Stimulated activated CD4-positive, alpha-beta T cell treated with anti-CD3 and anti-CD28 coated beads, Interleukin-1b, Interleukin-23, amount 100 ng/mL, for 48 hours (primary cell): ENCODE data around the gene CD9.
"Not testable (repeated sequence)": the region's sequence is repeated elsewhere in the genome, so short reads cannot be mapped to it uniquely, and the experiment has no call there.

Source experiments
- DNase-seq: peaks from one replicate; pipeline ENCODE4 v3.0.0-alpha.2; 2020

CD9 gene

DNA sequence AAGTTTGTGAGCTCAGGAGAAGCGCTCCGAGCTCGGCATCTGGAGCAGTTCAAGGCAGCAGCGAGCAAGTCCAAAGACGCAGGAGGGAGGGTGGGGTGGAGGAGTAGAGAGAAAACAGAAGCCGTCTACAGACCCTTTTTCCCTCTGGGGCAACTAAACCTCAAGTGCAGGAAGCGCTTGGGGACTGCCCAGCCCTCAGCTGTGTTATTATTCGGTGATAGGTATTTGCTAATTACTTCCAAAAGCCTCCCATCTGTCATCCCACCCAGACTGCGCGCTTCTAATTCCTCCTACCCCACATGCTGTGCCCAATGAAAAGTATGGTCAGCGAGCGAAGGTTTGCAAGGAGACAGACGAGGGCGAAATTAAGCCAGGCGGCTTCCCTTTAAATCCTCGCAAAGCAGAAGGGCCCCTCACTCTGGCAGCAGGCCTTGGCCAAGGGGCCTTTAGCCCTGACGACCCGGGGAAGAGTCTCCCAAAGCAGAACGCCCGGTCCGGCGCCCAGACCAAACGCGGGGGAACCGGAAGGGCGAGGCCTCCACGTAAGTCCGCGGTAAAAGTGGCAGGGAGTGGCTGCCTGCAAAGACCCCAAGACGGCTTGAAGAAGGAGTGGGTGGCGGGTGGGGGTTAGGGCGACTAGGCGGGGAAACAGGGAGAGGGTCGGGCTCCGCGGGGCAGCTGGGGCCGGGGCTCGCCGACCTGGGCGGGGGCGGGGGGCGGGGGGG, 507 bp upstream of the CD9 start:
- DNase-seq, result no peak

DNA sequence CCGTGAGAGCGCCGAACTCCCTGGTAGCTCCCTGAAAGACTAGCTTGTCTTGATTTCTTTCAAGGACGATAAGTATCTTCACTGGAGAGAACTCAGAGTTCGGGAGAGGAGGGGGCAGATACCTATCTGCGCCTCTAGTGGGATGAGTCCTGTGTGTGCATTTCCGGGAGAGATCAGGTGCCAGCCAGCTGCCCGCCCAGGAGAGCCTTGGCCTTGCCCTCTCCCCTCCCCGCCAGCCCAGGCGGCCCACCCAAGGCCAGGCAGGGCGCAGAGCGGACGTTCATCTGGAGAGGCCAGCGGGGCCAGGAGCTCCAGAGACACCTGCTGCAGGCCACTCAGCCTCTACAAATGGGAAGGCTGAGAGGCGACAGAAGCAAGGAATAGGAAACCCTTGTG, 1.0 kb downstream of the CD9 start:
- no peak for DNase-seq

DNA sequence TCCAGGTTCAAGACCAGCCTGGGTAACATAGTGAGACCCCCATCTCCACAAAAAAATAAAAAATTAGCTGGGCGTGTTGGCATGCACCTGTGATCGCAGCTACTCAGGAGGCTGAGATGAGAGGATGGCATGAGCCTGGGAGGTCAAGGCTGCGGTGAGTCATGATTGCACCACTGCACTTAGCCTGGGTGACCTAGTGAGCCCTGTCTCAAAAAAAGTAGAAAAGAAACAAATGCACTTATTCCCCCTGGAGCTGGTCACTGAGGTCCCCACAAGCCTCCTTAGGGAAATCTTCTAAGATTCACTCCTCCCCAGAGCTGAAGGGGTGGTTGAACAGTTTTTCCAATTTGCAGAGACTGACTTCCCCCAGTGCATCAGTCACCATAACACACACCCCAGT, 1.6 kb downstream of the CD9 start:
- no peak for DNase-seq

DNA sequence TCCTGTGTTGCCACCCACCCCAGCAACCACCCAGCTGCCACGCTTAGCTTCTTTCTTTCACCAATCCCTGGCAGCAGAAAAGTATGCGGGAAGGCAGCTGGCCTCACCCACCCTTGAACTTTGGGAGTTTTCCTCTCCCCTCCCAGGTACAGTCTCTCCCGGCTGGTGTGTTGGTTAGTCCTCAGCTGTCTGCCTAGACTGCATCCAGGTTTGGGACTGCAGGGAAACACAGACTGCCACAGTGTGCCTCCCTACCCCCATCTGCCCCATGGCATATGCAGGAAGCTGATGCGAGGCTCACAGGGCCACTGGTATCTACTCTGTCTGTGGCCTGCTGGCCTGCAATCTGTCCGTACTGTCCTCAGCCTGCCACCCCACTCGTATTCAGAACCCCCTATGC, 2.1 kb downstream of the CD9 start:
- no peak for DNase-seq

DNA sequence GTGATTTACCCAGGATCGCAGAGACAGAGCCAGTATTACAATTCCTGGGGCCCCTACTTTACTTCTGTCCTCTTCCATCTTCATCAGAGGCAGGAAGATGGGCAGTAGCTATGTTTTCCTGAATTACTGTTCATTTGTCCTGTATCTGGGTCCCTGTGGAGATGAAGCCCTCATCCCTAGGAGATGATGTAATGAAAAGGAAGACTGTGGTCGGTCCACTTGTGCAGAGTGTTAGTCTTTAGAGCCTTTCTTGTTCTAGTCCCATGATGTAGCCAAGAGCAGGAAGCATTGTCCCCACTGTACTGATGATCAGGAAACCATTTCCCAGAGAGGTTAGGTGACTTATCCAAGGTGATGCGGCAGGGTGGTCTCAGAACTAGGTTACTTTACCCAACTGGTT, 2.6 kb downstream of the CD9 start:
- DNase-seq, result no peak

DNA sequence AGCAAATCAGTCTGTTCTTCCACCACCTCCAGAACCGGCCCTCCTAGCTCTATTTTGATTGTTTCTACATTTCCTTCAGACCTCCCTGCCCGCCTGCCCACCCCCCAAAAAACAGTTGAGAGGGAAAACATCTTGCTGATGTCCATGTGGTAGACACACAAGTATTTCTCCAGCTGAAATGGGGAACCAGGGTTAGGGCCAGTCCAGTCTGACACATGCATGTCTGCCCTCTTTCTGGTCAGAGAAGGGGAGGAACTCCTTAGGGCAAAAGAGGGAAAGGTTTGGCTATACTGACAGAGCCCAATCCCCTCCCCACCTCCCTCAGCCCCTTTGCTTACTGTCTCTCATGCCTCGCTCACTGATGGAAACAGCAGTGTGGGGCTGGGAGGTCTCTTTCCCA, 3.4 kb downstream of the CD9 start:
- DNase-seq, result no peak

DNA sequence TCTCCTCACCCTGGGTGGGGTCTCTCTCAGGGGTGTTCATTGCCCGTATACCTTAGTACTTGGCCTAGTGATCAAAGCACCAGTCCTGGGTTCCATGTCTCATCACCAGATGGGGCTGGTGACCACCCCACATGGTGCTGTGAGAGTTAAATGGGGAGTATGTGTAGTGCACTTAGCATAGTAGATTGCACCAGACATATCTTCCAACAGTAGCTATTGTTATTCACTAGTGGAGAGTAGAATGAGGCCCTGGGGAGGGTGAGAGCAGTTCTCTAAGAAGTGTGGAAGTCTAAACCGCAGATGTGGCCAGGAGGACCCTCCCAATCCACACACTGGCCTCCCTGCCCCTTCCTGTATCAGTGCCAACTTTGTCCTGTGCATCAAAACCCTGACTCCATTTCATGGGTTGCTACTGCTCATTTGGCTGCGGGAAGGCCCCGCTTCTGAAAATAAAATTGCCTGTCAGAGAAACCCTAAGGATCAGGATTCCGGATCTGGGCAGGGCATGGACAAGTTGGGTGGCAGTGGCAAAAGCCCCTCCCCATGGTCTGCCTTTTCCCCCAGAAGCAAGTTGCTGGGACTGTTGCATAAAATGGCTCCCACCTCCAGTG, 4.4 kb downstream of the CD9 start:
- no peak for DNase-seq

DNA sequence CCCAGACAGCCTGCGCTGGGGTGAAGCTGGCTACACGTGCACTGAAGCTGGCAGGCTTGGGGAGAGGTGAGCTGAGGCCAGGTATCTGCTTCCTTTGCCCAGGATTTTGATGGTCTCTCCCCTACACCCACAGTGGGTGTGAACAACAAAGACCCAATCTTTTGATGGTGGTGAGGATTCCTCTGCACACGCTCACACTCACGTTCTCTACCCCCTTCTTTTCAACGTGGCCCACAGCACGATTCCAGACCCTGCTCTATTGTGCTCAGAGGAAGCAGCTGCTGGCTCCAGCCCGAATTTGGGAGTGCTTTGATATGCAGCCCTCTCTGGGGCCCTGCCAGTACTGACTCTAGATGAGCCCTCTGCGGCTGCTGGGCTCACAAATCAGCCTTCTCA, 4.9 kb downstream of the CD9 start:
- DNase-seq, result no peak

DNA sequence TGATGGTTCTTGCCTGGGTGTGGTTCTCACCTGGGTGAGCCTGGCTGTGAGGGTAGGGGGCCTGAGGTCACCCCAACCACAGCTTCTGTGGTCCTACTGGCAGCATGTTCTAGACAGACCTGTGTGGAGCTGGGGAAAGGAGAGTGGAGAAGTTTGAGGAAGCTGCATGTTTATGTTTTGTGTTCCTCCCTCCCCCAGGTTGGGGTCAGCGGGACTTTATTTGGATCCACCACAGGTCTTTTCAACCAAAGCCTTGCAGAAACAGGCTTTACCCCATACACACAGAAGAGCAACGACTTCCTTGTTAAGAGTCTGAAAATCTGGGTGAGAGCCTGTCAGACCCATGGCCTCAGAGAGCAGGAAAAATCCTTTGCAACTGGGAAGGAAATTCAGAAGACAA, 5.6 kb downstream of the CD9 start:
- DNase-seq, result no peak

DNA sequence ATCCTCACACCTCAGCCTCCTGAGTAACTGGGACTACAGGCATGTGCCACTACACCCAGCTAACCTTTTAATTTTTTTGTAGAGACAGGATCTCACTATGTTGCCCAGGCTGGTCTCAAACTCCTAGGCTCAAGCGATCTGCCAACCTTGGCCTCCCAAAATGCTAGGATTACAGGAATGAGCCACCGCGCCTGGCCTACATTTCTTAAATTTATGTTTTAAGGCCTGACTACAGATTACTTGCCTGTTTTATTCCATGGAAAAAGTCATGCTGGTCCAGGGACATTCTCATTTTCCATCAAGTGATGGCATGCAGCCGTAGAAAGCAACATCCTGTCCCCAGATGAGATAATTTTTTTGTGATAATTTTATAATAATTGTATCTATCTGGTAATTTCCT, 6.1 kb downstream of the CD9 start:
- no peak for DNase-seq

DNA sequence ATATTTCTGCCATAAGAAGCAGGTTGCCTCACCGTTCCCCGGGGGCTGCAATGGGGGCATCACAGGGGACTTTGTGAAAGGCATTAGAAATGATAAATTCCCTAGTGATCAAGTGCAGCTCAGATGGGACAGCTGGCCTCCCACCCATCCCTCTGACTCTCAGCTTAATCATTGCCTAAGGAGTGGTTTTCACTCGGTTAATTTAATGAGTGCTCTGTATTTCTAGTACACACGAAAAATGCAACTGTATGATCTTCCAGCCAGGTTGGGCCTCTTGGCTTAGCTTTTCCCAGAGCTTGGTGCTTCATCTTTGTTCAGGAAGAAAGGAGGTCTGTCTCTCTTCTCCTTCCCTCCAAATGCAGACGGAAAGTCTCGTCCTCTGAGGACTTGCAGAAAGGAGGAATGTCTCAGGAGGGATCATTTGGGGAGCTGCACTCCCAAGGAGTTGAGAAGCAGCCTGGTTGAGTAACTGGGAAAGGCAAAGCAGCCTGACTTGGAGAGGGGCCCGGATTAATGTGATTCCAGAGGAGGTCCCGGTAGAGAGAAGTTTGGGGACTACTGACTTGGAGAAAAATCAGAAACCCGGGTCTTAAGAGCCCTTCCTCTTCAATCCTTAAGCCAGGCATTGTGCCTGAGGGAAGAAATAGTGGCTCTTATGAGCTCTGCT, 7.2 kb downstream of the CD9 start:
- no peak for DNase-seq

DNA sequence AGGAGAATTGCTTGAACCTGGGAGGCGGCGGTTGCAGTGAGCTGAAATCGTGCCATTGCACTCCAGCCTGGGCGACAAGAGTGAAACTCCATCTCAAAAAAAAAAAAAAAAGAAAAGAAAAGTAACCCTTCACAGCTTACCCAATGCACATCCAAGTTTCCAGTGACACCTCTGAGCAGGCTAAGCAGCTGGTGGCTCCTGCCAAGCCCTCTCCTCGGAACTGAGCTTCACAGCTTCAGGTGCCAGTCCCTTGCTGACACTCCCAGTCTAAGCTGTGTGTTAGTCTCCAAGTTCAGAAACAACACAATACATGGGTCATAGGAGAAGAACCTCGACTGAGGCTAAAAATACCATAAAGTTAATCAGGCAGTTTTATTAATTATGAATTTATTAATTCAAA, 7.9 kb downstream of the CD9 start:
- no peak for DNase-seq

DNA sequence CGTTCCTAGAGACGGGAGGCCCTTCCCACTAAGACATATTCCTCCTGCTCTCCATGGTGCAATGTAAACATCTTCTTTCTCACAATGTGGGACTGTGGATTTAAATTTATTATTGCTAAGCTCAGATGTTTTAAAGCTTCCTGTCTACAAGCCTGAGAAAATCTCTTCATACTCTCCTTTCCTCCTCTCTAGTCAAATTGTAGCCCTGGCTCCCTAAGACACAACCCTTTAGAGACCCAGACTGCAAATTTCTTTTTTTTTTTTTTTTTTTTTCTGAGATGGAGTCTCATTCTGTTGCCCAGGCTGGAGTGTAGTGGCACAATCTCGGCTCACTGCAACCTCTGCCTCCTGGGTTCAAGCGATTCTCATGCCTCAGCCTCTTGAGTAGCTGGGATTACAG, 9.2 kb downstream of the CD9 start:
- not testable (repeated sequence) for DNase-seq

DNA sequence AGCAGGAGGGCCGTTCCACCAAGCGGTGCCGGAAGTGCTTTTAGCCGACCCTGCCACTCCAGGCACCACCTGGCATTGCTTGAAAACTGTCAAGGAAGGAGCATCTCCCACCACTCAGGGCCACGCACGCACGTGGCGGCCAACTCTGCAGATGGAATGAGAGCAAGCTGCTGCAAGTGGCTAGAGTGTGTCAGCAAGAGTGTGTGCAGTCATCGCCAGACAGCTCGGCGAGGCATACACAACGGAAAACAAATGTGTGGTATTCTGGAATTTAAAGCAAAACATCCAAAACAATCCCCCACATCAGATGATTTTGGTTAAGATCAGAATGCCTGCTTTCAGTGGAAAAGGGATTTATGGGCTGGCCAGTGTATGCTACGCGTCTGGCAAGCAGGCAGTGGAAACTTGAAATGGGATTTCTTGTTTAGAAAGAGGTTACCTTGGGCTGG, 11.2 kb downstream of the CD9 start:
- no peak for DNase-seq

DNA sequence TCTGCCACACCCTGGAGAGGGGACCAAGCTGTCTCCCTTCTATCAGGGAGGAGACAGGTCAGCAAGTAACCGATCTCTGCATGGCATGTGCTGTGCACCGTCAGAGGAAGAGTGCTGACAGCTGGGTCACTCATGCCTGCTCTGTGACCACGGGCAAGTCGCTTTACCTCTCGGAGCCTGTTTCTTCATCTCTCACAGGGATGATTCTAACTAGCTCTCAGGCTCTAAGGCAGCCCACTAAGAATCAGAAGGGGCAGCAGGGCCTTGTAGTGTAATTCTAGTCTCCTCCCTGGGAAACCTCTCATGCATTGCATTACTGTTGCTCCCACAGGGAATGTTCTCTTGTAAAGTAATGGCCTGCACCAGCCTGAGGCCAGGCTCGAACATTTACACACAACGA, 11.9 kb downstream of the CD9 start:
- DNase-seq, result no peak

DNA sequence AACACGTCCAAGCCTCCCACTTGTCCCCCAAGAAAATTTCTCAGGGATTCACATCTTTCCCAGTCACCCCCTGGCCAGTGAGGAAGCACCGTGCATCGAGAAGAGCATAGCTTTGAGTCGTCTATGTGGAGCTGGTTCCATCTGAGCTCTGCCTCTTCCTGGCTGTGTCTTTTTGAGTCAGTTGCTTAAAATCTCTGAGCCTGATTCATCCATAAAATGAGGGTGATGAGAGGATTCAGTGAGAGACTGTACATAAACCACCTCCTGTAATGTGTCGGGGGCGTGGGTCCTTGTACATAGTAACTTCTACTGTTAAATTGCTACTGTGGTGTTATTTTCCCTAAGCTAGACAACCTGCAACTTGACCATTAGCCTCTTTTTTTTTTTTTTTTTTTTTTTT, 13.8 kb downstream of the CD9 start:
- DNase-seq, result no peak

DNA sequence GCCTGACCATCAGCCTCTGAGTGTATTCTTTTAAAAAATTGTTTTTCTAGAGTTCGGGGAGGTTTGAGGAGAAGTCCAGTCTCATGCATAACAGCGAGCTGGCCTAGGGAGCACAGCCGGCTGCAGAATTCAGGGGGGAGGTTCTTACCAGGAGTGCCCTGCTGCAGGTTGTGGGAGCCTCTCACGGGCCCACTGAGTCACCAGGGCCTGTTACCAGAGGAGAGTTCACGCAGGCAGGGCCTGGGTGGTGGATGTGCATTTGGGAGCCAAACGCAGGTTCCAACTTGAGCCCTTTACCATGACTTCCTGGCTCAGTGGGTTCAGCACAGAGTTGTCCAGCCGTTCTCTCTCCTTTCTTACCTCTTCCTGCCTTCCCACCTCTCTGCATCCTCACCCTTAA, 14.4 kb downstream of the CD9 start:
- no peak for DNase-seq

DNA sequence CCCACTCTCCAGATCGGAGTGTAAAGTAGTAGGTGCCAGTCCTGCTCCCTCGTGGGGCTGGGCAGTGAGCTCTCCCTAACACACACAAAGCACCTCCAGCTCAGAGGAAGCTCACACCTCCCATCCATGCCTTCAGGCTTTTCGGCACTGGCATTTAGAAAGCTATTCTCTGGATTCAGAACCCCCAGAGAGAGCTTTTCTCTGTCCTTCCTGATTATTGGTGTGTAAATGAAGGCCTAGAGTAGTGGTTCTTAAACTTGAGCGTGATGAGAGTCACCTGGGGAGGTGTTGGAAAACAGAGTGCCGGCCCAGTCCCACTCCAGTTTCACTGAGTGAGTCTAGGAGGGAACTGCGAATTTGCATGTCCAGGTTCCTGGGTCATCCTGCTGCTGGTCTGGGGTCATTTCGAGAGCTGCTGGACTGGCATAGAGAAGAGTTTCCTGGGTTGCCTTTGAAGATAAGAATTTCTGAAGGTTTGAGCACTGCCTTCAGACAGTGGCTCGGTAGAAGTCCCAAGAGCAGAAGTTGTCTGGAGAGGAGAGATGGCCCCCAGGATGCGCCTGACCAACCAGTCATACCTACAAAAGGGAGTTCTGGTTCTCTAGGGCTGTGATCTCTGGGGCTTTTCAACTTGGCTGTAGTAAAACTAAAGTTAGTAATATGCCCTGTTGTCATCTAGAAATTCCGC, 15.1 kb downstream of the CD9 start:
- no peak for DNase-seq

DNA sequence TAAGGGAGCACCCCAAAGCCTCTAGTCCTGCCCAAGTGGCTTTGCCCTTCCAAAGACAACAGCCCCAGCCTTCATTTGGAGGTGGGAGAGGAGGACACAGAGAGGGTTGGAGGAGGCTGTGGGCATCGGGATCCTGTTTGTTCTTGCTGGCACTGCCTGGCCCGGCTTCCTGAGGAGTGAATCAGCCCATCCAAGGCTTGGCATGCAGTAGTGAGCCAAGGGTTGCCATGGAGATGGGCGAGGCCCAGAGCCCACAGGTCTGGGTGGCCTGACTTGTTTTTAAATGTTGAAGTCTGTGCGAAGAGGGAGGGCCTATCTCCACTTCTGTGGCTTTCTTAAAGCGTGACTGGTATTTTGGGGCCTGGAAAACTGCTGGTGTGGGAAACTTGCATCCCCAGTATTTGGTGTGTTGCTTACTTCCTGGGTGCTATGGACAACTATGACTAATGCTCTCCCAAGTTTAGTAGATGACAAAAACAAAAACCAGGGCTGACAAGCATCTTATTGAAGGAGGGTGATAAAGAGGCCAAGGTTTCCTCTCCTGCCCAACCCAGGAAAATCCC, 15.8 kb downstream of the CD9 start:
- no peak for DNase-seq

DNA sequence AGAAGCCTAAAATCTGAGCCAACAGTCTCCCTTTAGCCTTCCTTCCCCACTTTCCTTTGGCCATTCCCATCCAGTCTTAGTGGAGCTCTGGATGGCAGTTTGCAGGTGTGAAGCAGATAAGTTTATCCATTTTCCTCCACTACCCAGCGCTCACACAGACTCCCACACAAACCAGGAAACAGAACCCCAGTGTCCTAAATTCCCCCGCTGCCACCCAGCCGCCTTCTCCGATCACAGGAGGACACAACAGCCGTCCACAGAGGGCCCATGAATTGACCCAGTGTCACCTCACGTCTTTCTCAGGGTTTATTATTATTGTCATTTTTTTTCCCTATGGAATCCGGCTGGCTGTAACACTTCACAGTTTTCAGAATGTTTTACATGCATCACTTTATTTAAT, 16.4 kb downstream of the CD9 start:
- no peak for DNase-seq

DNA sequence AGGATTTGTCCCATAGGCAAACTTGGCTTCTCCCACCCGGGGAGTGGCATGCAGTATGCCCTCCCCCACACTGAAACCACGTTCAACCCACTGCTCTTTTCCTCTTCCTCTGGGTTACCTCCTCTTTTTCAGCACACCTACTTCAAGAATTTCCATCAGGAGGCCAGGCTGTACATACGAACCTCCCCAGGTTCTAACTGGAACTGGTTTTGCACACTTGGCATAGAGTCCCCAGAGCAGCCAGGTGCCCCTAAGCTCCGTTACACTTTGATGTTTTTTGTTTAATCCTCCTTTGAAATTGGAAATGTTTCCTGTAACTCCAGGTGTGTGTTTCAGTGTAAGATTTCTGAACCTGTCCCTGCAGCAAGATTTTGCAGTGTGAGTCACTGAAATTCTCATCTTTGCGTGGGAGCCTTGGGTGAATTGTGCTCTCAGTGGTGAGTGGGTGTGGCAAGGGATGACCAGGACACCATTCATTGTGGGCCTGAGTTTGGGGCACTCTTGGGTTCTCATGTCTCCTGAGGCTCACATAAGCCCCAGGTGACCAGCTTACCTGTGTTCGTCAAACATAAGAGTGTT, 18.2 kb downstream of the CD9 start:
- no peak for DNase-seq

DNA sequence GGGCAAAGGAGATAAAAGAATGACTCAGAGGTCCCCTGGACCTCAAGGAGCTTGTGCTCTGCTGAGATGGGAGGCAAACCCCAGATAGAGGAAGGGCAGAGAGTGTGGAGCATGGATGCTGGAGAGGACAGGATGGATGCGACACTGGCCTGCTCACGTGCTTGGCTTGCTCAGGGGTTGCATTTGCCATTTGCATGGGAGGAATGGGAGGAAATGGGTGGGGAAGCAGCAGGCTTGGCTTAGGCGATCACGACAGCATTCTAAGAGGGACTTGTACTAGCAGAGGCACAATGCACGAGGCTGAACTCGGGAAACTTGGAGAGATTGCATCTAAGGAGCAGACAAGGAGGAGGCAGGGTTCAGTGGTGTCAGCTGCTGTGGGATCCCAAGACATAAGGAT, 19.8 kb downstream of the CD9 start:
- no peak for DNase-seq

DNA sequence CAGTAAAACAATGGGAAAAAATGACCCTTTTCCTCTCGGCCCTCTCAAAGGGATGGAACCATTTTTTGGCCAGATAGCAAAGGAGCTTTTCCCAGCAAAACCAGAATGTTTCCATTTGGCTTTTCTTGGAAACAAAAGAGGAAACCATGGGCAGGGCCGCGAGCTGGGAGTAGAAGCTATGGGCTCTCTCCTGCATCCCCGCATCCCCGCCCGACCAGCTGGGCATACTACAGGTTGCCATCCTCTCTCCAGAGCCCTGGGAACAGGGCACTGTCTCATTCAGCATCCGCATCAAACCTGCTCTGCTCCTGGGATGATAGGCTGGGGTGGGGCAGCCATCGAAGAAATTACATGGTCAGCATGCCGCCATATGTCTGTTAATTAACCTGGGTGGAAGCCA, 20.9 kb downstream of the CD9 start:
- DNase-seq, result no peak
